ENCODE data around the gene ARMH3. TPM values are rescaled to one million over a fixed set of nuclear protein-coding genes. Genes with fewer than 3 reads are reported as not detected.

ARMH3 gene
- total RNA-seq, 3 donors from 2014 or later: 16.6 to 21.7 (median 21.5) TPM

DNA sequence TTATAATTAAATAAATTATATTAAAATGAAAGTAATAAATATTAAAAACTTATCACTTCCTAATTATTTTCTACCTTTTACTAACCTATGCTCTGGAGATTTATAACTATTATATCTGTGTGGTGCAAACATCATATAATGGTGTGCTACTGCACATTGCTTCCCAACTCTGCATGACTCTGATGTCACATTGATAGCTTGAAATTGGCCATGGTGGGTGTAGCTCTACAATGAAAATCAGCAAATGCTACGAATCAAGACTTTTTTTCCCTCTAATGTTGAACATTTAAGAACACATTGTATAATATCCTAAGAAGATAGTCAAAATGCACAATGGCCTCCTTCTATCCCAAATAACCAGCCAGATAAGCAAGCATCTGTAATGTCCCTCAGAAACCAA lies 99.1 kb downstream of the ARMH3 start:
- no peaks in the 10 kb centered on the region for H3K27me3 Mint-ChIP-seq (ENCODE audit: low read depth)
- DNase-seq (no peak), ATAC-seq (no peak)
- peaks cover 4% of the 10 kb centered on the region for H3K9me3 Mint-ChIP-seq
- no peaks in the 10 kb centered on the region for H3K4me1 Mint-ChIP-seq (ENCODE audit: low read depth)
- no peak overlapping the region for H3K4me3 Mint-ChIP-seq
- H3K36me3 Mint-ChIP-seq (ENCODE audit: insufficient read depth): peaks cover 55% of the 10 kb centered on the region

DNA sequence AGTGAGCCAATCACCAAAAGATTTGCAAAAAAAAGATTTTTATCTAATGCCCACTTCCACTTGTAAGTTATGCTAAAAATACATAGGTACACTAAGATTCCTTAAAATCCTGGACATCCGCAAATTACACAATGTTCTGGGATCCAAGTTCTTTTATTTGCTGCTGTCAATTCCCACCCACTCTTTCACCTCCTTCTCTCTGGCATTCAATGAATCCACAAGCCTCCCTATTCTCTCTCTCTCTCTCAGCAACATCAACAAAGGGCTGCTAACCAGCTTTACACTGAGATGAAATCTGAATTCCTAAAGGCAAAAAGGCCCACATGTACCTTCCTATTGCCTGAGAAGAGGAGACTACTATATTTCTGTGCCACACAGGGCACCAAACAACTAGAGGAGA lies 99.9 kb downstream of the ARMH3 start:
- ATAC-seq (no peak), DNase-seq (no peak)
- H3K36me3 Mint-ChIP-seq (ENCODE audit: insufficient read depth): peaks cover 58% of the 10 kb centered on the region
- H3K4me3 Mint-ChIP-seq: no peak overlapping the region
- H3K4me1 Mint-ChIP-seq (ENCODE audit: low read depth): no peaks in the 10 kb centered on the region
- H3K9me3 Mint-ChIP-seq: peaks cover 4% of the 10 kb centered on the region
- no peaks in the 10 kb centered on the region for H3K27me3 Mint-ChIP-seq (ENCODE audit: low read depth)

DNA sequence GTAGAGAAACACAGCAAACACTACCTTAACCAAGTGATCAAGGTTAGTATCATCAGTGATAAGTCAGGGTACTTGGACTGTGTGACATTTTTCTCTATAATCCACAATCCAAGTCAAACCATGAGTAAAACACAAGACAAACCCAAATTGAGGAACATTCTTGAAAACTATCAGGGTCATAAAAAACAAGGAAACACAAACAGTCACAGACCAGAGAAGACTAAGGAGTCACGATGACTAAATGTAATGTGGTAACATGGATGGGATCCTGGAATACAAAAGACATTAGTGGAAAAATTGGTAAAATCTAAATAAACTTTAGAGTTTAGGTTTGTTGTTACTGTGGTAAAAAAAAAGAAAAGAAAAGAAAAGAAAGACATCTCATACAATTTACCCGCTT lies 103.8 kb downstream of the ARMH3 start:
- peaks cover 67% of the 10 kb centered on the region for H3K36me3 Mint-ChIP-seq (ENCODE audit: insufficient read depth)

DNA sequence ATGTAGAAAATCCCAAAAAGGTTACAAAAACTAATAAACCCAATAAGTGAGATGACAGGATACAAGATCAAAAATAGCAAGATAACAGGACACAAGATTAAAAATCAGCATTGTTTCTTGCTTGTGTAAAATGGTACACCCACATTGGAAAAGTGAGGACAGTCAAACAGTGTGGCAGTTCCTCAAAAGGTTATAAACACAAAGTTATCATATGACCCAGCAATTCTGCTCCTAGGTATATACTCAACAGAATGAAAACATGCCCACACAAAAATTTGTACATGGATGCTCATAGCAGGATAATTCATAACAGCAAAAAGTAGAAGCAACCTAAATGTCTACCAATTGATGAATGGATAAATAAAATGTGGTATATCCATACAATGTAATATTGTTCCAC lies 105.8 kb downstream of the ARMH3 start:
- Mint-ChIP-seq H3K9me3 (peaks cover 26% of the 10 kb centered on the region), H3K4me1 (ENCODE audit: low read depth) (peaks cover 2% of the 10 kb centered on the region), H3K27me3 (ENCODE audit: low read depth) (no peaks in the 10 kb centered on the region), H3K4me3 (no peak overlapping the region), H3K36me3 (ENCODE audit: insufficient read depth) (peaks cover 59% of the 10 kb centered on the region)
- ATAC-seq (no peak), DNase-seq (no peak)

More for the DNA sequence above, 103.8 kb downstream of the ARMH3 start:
- Mint-ChIP-seq H3K9me3 (peaks cover 26% of the 10 kb centered on the region), H3K4me1 (ENCODE audit: low read depth) (peaks cover 2% of the 10 kb centered on the region), H3K27me3 (ENCODE audit: low read depth) (no peaks in the 10 kb centered on the region), H3K4me3 (no peak overlapping the region)
- ATAC-seq (no peak), DNase-seq (no peak)

DNA sequence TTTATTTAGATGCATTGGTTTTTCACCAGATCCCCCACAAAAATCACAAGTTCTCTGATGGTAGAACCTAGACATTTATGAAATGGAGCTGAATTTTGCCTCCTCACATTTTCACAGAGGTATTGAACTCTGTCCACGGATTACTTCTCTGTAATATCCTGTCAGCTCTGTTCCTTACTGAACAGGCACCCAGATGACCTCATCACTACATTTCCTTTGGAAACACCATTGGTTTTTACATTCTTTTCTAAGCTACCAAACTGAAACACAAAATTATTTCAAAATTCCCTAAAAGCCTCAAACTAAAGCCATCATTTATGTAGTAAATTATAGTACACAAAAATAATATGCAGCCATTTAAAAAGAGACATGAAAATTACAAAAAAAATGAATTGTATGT lies 114.1 kb downstream of the ARMH3 start:
- Mint-ChIP-seq H3K36me3 (ENCODE audit: insufficient read depth) (peaks cover 31% of the 10 kb centered on the region), H3K9me3 (no peaks in the 10 kb centered on the region), H3K27me3 (ENCODE audit: low read depth) (no peaks in the 10 kb centered on the region), H3K4me1 (ENCODE audit: low read depth) (peaks cover 5% of the 10 kb centered on the region), H3K4me3 (no peak overlapping the region)
- ATAC-seq: no peak
- DNase-seq: no peak

DNA sequence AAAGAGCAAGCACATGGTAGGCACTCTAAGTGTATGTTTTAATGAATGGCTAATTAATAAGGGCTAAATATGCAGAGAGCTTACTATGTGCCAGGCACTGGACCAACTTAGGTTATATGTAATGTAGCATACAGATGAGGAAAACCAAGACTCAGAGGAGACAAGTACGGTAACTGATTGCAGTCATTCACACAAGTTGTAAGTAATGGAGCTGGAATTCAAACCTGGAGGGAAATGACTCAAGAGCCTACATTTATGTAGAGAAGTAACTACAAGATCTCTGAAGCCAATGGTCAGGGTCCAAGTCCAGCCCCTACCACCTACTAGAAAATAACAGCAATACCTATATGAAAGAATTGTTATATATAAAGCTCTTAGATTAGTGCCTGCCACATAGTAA lies 115.1 kb downstream of the ARMH3 start:
- no peaks in the 10 kb centered on the region for H3K9me3 Mint-ChIP-seq
- no peaks in the 10 kb centered on the region for H3K27me3 Mint-ChIP-seq (ENCODE audit: low read depth)
- peaks cover 5% of the 10 kb centered on the region for H3K4me1 Mint-ChIP-seq (ENCODE audit: low read depth)
- DNase-seq: no peak
- peaks cover 28% of the 10 kb centered on the region for H3K36me3 Mint-ChIP-seq (ENCODE audit: insufficient read depth)
- ATAC-seq: no peak
- no peak overlapping the region for H3K4me3 Mint-ChIP-seq

DNA sequence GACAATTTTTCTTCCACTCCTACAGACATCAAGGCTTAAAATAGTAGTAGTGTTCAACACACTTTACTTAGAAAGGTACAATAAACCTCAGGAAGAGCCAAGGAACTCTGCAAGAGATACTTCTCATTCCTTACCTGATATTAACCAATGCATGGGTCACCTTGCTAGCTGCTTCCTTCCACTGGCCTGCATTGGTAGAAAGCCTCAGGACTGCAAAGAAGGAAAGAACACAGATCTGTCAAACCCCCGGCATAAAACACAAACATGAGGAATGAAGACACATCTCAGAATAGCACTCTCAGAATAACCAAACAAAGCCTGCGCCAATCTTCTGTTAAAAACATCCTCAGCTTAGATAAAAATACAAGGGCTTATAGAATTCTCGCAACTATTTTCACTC lies 116.2 kb downstream of the ARMH3 start:
- DNase-seq (no peak), ATAC-seq (no peak)
- no peak overlapping the region for H3K4me3 Mint-ChIP-seq
- peaks cover 5% of the 10 kb centered on the region for H3K4me1 Mint-ChIP-seq (ENCODE audit: low read depth)
- H3K27me3 Mint-ChIP-seq (ENCODE audit: low read depth): no peaks in the 10 kb centered on the region
- peaks cover 25% of the 10 kb centered on the region for H3K36me3 Mint-ChIP-seq (ENCODE audit: insufficient read depth)
- H3K9me3 Mint-ChIP-seq: no peaks in the 10 kb centered on the region

DNA sequence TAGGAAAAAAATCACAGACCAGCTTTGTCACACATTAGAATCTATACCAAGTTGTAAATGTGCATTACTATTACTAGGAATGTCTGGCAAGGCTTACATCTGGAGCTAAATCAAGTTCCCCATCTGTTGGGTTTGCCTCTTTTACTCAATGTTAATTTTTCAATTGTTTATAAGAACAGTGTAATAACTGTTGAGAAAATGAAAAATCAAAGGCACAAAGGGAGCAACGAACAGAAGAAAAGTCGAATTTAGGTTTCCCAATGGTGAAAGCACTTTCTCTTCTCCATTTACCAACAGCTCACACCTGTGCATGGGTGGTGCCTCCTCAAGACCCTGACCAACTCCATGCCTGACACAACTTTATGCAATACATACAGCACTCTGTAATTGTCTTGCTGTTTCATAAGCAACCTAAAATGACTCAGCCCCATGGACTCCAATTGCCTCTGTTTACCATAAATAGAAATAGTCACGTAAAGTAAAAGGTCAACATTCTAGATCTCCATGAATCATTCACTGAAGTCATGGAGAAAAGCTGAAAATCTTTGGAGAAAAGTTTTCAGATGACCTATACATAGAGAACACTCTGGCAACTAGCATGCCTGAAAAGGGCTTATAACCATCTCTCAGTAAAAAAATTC lies 116.8 kb downstream of the ARMH3 start:
- Mint-ChIP-seq H3K27me3 (ENCODE audit: low read depth) (no peaks in the 10 kb centered on the region), H3K4me3 (no peak overlapping the region), H3K9me3 (no peaks in the 10 kb centered on the region), H3K4me1 (ENCODE audit: low read depth) (peaks cover 7% of the 10 kb centered on the region), H3K36me3 (ENCODE audit: insufficient read depth) (peaks cover 25% of the 10 kb centered on the region)
- ATAC-seq: no peak
- no peak for DNase-seq

DNA sequence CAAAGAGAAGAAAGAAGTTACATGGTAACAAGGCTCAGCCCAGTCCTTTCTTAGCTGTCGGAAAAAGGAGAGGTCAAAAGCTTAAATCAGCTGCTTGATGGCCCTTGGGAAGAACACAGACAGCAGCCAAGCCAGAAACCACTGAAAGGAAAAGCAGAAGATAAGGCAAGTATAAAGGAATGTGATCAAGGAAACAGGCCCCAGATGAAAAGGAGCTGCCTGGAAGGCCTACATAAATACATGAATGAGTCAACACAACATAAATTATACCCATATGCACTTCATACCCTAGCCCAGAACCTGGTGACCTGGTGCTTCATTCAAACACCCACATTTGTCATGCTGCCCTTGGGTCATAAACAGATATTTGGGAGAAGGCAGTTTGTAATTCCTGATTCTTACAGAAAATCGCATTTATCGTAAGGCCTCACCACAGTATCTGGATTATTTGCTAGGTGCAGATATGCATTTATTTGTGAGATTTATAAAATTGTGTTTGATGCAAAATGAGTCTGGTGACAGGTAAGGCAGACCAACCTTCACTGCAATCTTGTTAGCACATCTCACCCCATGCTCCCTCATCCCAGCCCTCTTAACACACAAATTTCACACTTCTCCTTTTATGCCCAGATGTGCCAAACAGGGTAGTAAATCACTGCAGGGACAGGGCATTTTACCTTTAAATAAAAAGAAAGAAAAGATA lies 117.5 kb downstream of the ARMH3 start:
- peaks cover 24% of the 10 kb centered on the region for H3K36me3 Mint-ChIP-seq (ENCODE audit: insufficient read depth)
- no peak overlapping the region for H3K4me3 Mint-ChIP-seq
- no peaks in the 10 kb centered on the region for H3K9me3 Mint-ChIP-seq
- H3K27me3 Mint-ChIP-seq (ENCODE audit: low read depth): no peaks in the 10 kb centered on the region
- ATAC-seq: no peak
- no peak for DNase-seq
- H3K4me1 Mint-ChIP-seq (ENCODE audit: low read depth): peaks cover 7% of the 10 kb centered on the region

DNA sequence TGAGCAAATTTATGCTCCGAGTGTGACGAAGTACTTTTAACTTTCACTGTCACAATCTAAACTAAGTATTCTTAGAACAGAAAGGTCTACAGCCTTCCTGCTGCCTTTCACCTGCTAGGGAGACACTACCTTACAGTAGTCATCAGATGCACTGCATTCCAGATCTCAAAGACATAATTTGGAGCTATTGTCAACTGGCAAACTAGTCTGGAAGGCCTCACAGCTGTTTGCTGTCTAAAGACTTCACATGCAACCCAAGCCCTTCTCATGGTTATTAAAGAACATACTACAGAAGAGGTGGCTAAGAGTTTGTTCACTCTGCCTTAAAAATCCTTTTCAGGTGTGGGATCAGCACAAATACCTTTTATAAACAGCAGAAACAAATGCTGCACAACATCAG lies 120.5 kb downstream of the ARMH3 start:
- DNase-seq: no peak
- H3K36me3 Mint-ChIP-seq (ENCODE audit: insufficient read depth): peaks cover 22% of the 10 kb centered on the region
- ATAC-seq: no peak
- H3K4me3 Mint-ChIP-seq: no peak overlapping the region
- H3K27me3 Mint-ChIP-seq (ENCODE audit: low read depth): no peaks in the 10 kb centered on the region
- no peaks in the 10 kb centered on the region for H3K9me3 Mint-ChIP-seq
- H3K4me1 Mint-ChIP-seq (ENCODE audit: low read depth): peaks cover 13% of the 10 kb centered on the region

DNA sequence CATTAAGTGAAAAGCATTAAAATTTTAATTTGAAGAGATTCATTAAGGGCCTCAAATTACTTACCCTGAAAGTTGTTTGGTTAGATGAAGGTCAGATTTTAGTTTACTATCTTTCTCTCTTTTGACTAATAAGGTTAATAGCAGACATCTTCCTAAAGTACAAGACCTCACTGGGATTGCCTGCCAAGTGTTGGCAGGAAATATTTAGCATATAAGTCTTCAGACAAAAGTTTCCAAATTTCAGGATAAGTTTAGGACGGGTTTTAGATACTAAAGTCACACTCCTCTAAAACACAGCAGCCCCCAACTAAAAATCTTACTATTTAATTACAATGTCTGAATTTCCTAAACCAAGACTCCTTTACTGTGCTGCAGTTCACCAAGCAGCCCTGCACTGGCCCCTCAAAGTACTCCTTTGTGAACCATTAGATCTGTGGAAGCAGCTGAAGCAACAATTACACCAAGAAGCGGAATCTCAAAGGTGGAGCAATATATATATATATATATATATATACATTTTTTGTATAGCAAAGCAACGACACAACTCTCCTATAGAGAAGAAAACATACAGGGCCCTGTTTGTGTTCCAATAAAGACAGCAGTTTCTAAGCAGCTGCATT lies 121.2 kb downstream of the ARMH3 start:
- Mint-ChIP-seq H3K9me3 (no peaks in the 10 kb centered on the region), H3K4me1 (ENCODE audit: low read depth) (peaks cover 11% of the 10 kb centered on the region), H3K4me3 (no peak overlapping the region), H3K36me3 (ENCODE audit: insufficient read depth) (peaks cover 18% of the 10 kb centered on the region), H3K27me3 (ENCODE audit: low read depth) (no peaks in the 10 kb centered on the region)
- ATAC-seq (no peak), DNase-seq (no peak)

DNA sequence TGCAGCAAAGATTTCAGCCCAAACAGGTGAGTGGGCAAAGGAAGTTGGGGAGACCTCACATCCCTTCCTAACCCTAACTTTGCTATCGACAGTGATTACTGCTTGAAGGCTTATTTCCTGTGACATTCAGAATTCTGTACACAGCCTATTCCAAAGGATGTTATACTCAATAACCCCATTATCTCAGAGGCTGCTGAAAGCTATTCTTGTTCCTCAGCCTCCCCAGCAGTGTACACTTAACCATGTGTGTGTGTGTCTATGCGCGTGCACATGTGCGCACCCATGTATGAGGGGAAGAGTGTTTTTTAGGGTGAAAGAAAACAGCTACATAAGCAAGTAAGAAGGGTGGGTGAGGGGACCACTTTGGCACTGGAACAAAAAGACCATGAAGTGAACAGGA lies 122.0 kb downstream of the ARMH3 start:
- Mint-ChIP-seq H3K27me3 (ENCODE audit: low read depth) (no peaks in the 10 kb centered on the region), H3K9me3 (no peaks in the 10 kb centered on the region), H3K4me1 (ENCODE audit: low read depth) (peaks cover 11% of the 10 kb centered on the region), H3K36me3 (ENCODE audit: insufficient read depth) (peaks cover 15% of the 10 kb centered on the region), H3K4me3 (no peak overlapping the region)
- DNase-seq (no peak), ATAC-seq (no peak)

DNA sequence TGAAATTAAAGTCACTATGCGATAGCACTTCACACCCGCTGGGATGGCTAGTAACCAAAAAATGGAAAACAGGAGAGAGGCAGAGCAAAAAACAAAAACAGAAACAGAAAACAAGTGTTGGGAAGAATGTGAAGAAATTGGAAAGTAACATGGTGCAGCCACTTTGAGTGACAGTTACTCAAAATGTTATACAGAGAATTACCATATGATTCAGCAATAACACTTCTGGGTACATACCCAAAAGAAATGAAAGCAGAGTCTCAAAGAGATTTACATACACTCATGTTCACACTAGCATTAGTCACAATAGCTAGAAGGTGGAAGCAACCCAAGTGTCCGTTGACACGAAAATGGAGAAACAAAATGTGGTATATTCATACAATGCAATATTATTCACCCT lies 123.8 kb downstream of the ARMH3 start:
- ATAC-seq: peak; percentile 92 to 95
- H3K4me1 Mint-ChIP-seq (ENCODE audit: low read depth): peaks cover 8% of the 10 kb centered on the region
- H3K27me3 Mint-ChIP-seq (ENCODE audit: low read depth): no peaks in the 10 kb centered on the region
- peaks cover 20% of the 10 kb centered on the region for H3K36me3 Mint-ChIP-seq (ENCODE audit: insufficient read depth)
- H3K9me3 Mint-ChIP-seq: no peaks in the 10 kb centered on the region
- no peak for DNase-seq
- H3K4me3 Mint-ChIP-seq: no peak overlapping the region

DNA sequence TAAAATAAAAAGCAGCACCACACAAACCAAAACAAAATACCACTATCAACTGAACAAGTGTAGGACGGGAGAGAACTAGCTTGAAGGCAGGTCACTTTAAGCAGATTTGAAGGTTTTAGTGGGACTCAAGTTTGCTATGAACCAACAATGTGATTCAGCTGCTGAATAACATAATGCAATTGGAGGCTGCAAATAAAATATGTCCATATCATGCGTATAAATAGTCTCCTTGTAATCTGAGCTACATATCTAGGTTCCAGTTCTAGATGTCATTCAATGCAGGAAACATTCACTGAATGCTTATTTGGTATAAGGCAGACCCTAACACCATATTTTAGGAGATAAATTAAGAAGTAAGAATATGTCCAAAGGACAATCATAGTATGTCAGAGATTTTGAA lies 130.9 kb downstream of the ARMH3 start:
- H3K9me3 Mint-ChIP-seq: no peaks in the 10 kb centered on the region
- ATAC-seq: no peak
- H3K4me1 Mint-ChIP-seq (ENCODE audit: low read depth): peaks cover 3% of the 10 kb centered on the region
- H3K36me3 Mint-ChIP-seq (ENCODE audit: insufficient read depth): peaks cover 21% of the 10 kb centered on the region
- H3K27me3 Mint-ChIP-seq (ENCODE audit: low read depth): no peaks in the 10 kb centered on the region
- DNase-seq: no peak
- no peak overlapping the region for H3K4me3 Mint-ChIP-seq

DNA sequence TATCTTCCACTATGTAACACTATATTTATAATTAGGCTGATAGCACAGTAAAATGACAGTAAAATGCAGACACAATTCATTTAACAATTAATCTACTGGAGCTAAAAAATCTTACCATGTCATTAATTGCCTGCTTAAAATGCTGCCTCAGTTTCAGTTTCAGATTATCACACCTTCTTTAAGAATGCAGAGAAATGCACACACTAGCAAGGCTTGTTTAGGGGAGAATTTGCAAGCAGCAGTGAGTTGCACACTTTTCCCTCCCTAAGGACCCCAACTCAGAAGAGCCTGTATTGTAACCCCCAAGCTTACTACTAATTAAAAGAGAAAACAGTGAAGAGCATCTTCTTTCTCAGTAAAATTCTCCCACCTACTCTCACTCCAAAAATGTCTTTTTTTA lies 132.7 kb downstream of the ARMH3 start:
- Mint-ChIP-seq H3K36me3 (ENCODE audit: insufficient read depth) (peaks cover 27% of the 10 kb centered on the region), H3K27me3 (ENCODE audit: low read depth) (no peaks in the 10 kb centered on the region), H3K4me1 (ENCODE audit: low read depth) (peaks cover 3% of the 10 kb centered on the region), H3K9me3 (no peaks in the 10 kb centered on the region), H3K4me3 (no peak overlapping the region)
- ATAC-seq (no peak), DNase-seq (no peak)

All from activated T-cell treated with anti-CD3 and anti-CD28 coated beads, Interleukin-2, amount 50 U/mL, for 4 hours (primary cell).